ENCODE data around the gene CMTM6. TPM values are rescaled to one million over a fixed set of nuclear protein-coding genes. Genes with fewer than 3 reads are reported as not detected.

The CMTM6 gene
- total and polyA plus RNA-seq, 10 of the 15 experiments (the other 5 are each of a cell fraction or from before 2014, with no cell fraction given), result 27.1 to 97.3 (median 61.4) TPM

GRCh38 chr3:32432711-32433530, 69.7 kb downstream of the CMTM6 start (continued):
- TF ChIP-seq SIN3A (IDR thresholded peaks at IDR 0.05; ENCODE audit: low read depth, low read length) (0 out of 2 replicates have a peak, but pooled peaks have one; percentile 36), MYC (IDR thresholded peaks at IDR 0.05; ENCODE audit: insufficient read depth, insufficient read length, insufficient replicate concordance, low read length, severe bottlenecking) (no peak), ZNF687 (IDR thresholded peaks at IDR 0.05) (peak; percentile 96), RELB (IDR thresholded peaks at IDR 0.05; ENCODE audit: low read depth) (peak; percentile 65), ZNF622 (IDR thresholded peaks at IDR 0.05) (no peak), E2F8 (IDR thresholded peaks at IDR 0.05; ENCODE audit: low read depth, partially characterized antibody) (no peak), FOXM1 (IDR thresholded peaks at IDR 0.05; ENCODE audit: low read depth, low read length) (no peak), MEF2A (IDR thresholded peaks at IDR 0.05; ENCODE audit: insufficient read depth, low read depth, low read length) (no peak), CBX3 (IDR thresholded peaks at IDR 0.05; ENCODE audit: borderline replicate concordance, low read depth) (no peak), USF2 (IDR thresholded peaks at IDR 0.05; ENCODE audit: borderline replicate concordance, low read depth, low read length) (no peak), NR2C2 (IDR thresholded peaks at IDR 0.05; ENCODE audit: borderline replicate concordance, control insufficient read depth, insufficient read length, low read depth) (no peak), ATF2 (IDR thresholded peaks at IDR 0.05; ENCODE audit: low read length) (peak; percentile 75; the same call in 1 of the 2 replicates), POLR2AphosphoS2 (IDR thresholded peaks at IDR 0.05; ENCODE audit: low read depth, low read length) (no peak), E2F4 (IDR thresholded peaks at IDR 0.05; ENCODE audit: low read depth, low read length) (no peak)

Data from GM12878 (cell line).